HEK293 (cell line): Measurements from ENCODE around the gene NR2C2AP.
"Not testable (repeated sequence)": the region's sequence is repeated elsewhere in the genome, so short reads cannot be mapped to it uniquely, and the experiment has no call there.

ENCODE experiments used
- CTCF ChIA-PET: fragments of 350-600 bp; formaldehyde crosslinking; extraction: SDS; loops from one replicate; lab custom pipeline; 2021; ENCODE audit warnings: antibody characterized with exemption; lab: Yijun Ruan, JAX
- POLR2A ChIA-PET: fragments of 300-600 bp; formaldehyde crosslinking; extraction: SDS; loops from one replicate; lab custom pipeline; 2020; ENCODE audit warnings: antibody characterized with exemption, inconsistent platforms; lab: Yijun Ruan, JAX
- H3K27ac ChIP-seq: fragments of 200-500 bp; sonication (Bioruptor generic); 2 replicates; pipeline ENCODE4 v1.5.1; 2014; ENCODE audit warnings: low read depth, low read length, control low read depth, inconsistent platforms; ENCODE audit errors: extremely low read depth
- H3K36me3 ChIP-seq, 2 experiments: fragments of 200-500 bp in 1 of 2; sonication (Bioruptor generic) in 1 of 2; 1 replicate in 1 of 2; 2 replicates in 1 of 2; pipeline ENCODE4 v1.5.1; 2014 to 2017; ENCODE audit warnings: inconsistent platforms in 2 of 2, low read length in 2 of 2; ENCODE audit not compliant: control insufficient read depth in 2 of 2, insufficient read depth in 1 of 2
- H3K4me1 ChIP-seq: fragments of 200-500 bp; sonication (Bioruptor generic); 2 replicates; pipeline ENCODE4 v1.5.1; 2014; ENCODE audit warnings: mild to moderate bottlenecking, low read length, inconsistent platforms; ENCODE audit not compliant: control insufficient read depth, insufficient read depth
- H3K4me3 ChIP-seq: 2 replicates; pipeline ENCODE4 v1.5.1; 2011; ENCODE audit warnings: low read depth, mild to moderate bottlenecking, control low read depth, low read length, moderate library complexity
- H3K9me3 ChIP-seq: fragments of 200-500 bp; sonication (Bioruptor generic); 2 replicates; pipeline ENCODE4 v1.5.1; 2014; ENCODE audit warnings: low read depth, low read length, inconsistent platforms; ENCODE audit not compliant: control insufficient read depth, insufficient read depth
- IKZF3 ChIP-seq: fragments of 450-650 bp; IDR thresholded peaks from 2 replicates; pipeline ENCODE4 v1.5.0; 2018; ENCODE audit warnings: missing biosample characterization, mild to moderate bottlenecking, missing genetic modification characterization, moderate library complexity
- SETDB1 ChIP-seq: IDR thresholded peaks from one replicate; pipeline ENCODE4 v1.6.1; 2017; ENCODE audit warnings: mild to moderate bottlenecking, low read length, moderate library complexity, mixed read lengths; ENCODE audit not compliant: insufficient read length
- TCF7L2 ChIP-seq: IDR thresholded peaks from 2 replicates; pipeline ENCODE4 v1.6.1; 2011; ENCODE audit warnings: low read depth, mild to moderate bottlenecking, inconsistent platforms, low read length, moderate library complexity, borderline replicate concordance
- ZBTB17 ChIP-seq: fragments of 450-650 bp; formaldehyde crosslinking; IDR thresholded peaks from 2 replicates; pipeline ENCODE4 v1.5.1; 2016; ENCODE audit warnings: missing biosample characterization, missing genetic modification characterization
- ZBTB44 ChIP-seq: fragments of 450-650 bp; IDR thresholded peaks from 2 replicates; pipeline ENCODE4 v1.5.1; 2018; ENCODE audit warnings: missing biosample characterization, mild to moderate bottlenecking, missing genetic modification characterization
- ZEB2 ChIP-seq: fragments of 450-650 bp; formaldehyde crosslinking; IDR thresholded peaks from 2 replicates; pipeline ENCODE4 v1.5.1; 2016; ENCODE audit warnings: missing biosample characterization, missing genetic modification characterization
- ZNF112 ChIP-seq: fragments of 450-650 bp; formaldehyde crosslinking; IDR thresholded peaks from 2 replicates; pipeline ENCODE4 v1.5.0; 2017; ENCODE audit warnings: missing biosample characterization, missing genetic modification characterization
- ZNF121 ChIP-seq: fragments of 450-650 bp; formaldehyde crosslinking; IDR thresholded peaks from 2 replicates; pipeline ENCODE4 v1.5.1; 2016; ENCODE audit warnings: missing biosample characterization, missing genetic modification characterization
- ZNF175 ChIP-seq: fragments of 450-650 bp; formaldehyde crosslinking; IDR thresholded peaks from 2 replicates; pipeline ENCODE4 v1.5.1; 2016; ENCODE audit warnings: missing biosample characterization, missing genetic modification characterization
- ZNF23 ChIP-seq: fragments of 450-650 bp; formaldehyde crosslinking; IDR thresholded peaks from 2 replicates; pipeline ENCODE4 v1.5.1; 2016; ENCODE audit warnings: missing biosample characterization, missing genetic modification characterization, borderline replicate concordance
- ZNF248 ChIP-seq: fragments of 450-650 bp; formaldehyde crosslinking; IDR thresholded peaks from 2 replicates; pipeline ENCODE4 v1.5.1; 2017; ENCODE audit warnings: missing biosample characterization, missing genetic modification characterization
- ZNF350 ChIP-seq: fragments of 450-650 bp; formaldehyde crosslinking; IDR thresholded peaks from 2 replicates; pipeline ENCODE4 v1.5.0; 2017; ENCODE audit warnings: missing biosample characterization, mild to moderate bottlenecking, missing genetic modification characterization
- ZNF391 ChIP-seq: fragments of 450-650 bp; formaldehyde crosslinking; IDR thresholded peaks from 2 replicates; pipeline ENCODE4 v1.5.1; 2016; ENCODE audit warnings: low read depth, missing biosample characterization, missing genetic modification characterization, borderline replicate concordance
- ZNF561 ChIP-seq: fragments of 450-650 bp; IDR thresholded peaks from 2 replicates; pipeline ENCODE4 v1.5.1; 2018; ENCODE audit warnings: missing biosample characterization, missing genetic modification characterization, borderline replicate concordance
- ZNF600 ChIP-seq: fragments of 450-650 bp; formaldehyde crosslinking; IDR thresholded peaks from 2 replicates; pipeline ENCODE4 v1.5.1; 2016; ENCODE audit warnings: missing biosample characterization, missing genetic modification characterization
- ZNF624 ChIP-seq: fragments of 450-650 bp; formaldehyde crosslinking; IDR thresholded peaks from 2 replicates; pipeline ENCODE4 v1.5.1; 2017; ENCODE audit warnings: missing biosample characterization, missing genetic modification characterization
- ZNF791 ChIP-seq: fragments of 450-650 bp; formaldehyde crosslinking; IDR thresholded peaks from 2 replicates; pipeline ENCODE4 v1.5.1; 2016; ENCODE audit warnings: missing biosample characterization, missing genetic modification characterization
- ZSCAN16 ChIP-seq: fragments of 450-650 bp; formaldehyde crosslinking; IDR thresholded peaks from 2 replicates; pipeline ENCODE4 v1.5.1; 2016; ENCODE audit warnings: missing biosample characterization, missing genetic modification characterization
- TF ChIP-seq, protein P1 (sequence below): fragments of 450-650 bp; formaldehyde crosslinking; IDR thresholded peaks from 2 replicates; pipeline ENCODE4 v1.5.1; 2016; ENCODE audit warnings: missing biosample characterization, missing genetic modification characterization, borderline replicate concordance
- TF ChIP-seq, protein P2 (sequence below): fragments of 450-650 bp; formaldehyde crosslinking; IDR thresholded peaks from 2 replicates; pipeline ENCODE4 v1.5.1; 2016; ENCODE audit warnings: missing biosample characterization, missing genetic modification characterization
- TF ChIP-seq, protein P3 (sequence below): IDR thresholded peaks from 2 replicates; pipeline ENCODE4 v1.6.1; 2011; ENCODE audit warnings: mild to moderate bottlenecking, low read depth, low read length, borderline replicate concordance
- TF ChIP-seq, protein P4 (sequence below): fragments of 450-650 bp; formaldehyde crosslinking; IDR thresholded peaks from 2 replicates; pipeline ENCODE4 v1.5.1; 2016; ENCODE audit warnings: missing biosample characterization, missing genetic modification characterization

NR2C2AP gene

GRCh38 chr19:19221000-19221399, 17.8 kb upstream of the NR2C2AP start:
- H3K4me1 ChIP-seq, H3K9me3 ChIP-seq, POLR2A ChIA-PET, H3K27ac ChIP-seq, H3K36me3 ChIP-seq, H3K4me3 ChIP-seq: not testable (repeated sequence)
- CTCF ChIA-PET: interaction anchor here (0.7 to 1.0 kb wide), 2 partner anchors 28 to 74 kb away, joined by 3 read pairs; no protein-coding TSS in a partner anchor
- TF ChIP-seq ZNF121 (tag by site-specific recombination): peak; percentile 52; the same call in 1 of the 2 replicates

DNA sequence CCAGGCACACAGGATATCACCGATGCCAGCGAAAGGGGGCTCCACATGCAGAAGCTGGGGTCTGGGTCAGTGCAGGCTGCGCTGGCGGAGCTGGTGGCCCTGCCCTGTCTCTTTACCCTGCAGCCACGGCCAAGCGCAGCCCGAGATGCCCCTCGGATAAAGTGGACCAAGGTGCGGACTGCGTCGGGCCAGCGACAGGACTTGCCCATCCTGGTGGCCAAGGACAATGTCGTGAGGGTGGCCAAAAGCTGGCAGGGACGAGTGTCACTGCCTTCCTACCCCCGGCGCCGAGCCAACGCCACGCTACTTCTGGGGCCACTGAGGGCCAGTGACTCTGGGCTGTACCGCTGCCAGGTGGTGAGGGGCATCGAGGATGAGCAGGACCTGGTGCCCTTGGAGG, 15.7 kb upstream of the NR2C2AP start:
- TF ChIP-seq, protein P1, sequence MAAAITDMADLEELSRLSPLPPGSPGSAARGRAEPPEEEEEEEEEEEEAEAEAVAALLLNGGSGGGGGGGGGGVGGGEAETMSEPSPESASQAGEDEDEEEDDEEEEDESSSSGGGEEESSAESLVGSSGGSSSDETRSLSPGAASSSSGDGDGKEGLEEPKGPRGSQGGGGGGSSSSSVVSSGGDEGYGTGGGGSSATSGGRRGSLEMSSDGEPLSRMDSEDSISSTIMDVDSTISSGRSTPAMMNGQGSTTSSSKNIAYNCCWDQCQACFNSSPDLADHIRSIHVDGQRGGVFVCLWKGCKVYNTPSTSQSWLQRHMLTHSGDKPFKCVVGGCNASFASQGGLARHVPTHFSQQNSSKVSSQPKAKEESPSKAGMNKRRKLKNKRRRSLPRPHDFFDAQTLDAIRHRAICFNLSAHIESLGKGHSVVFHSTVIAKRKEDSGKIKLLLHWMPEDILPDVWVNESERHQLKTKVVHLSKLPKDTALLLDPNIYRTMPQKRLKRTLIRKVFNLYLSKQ (tag by site-specific recombination): no peak
- TF ChIP-seq ZNF561 (tag by site-specific recombination): no peak
- no peak for TF ChIP-seq ZEB2 (tag by site-specific recombination)
- no peak for TF ChIP-seq ZNF248 (tag by site-specific recombination)
- TF ChIP-seq ZNF600 (tag by site-specific recombination): no peak
- TF ChIP-seq ZNF112: no peak
- TF ChIP-seq TCF7L2: no peak
- TF ChIP-seq, all 188 proteins: peak for 0
- CTCF ChIA-PET: interaction anchor here (0.6 kb wide), 1 partner anchor 76 kb away, joined by 3 read pairs; no protein-coding TSS in a partner anchor
- Histone ChIP-seq H3K4me3 (no peak overlapping the region), H3K27ac (no peak overlapping the region), H3K9me3 (no peaks in the 10 kb centered on the region), H3K4me1 (no peaks in the 10 kb centered on the region), H3K36me3 (no peaks in the 10 kb centered on the region)
- POLR2A ChIA-PET: interaction anchor here (0.6 to 0.9 kb wide), 2 partner anchors 102 to 681 kb away, joined by 3 to 5 read pairs; no protein-coding TSS in a partner anchor

DNA sequence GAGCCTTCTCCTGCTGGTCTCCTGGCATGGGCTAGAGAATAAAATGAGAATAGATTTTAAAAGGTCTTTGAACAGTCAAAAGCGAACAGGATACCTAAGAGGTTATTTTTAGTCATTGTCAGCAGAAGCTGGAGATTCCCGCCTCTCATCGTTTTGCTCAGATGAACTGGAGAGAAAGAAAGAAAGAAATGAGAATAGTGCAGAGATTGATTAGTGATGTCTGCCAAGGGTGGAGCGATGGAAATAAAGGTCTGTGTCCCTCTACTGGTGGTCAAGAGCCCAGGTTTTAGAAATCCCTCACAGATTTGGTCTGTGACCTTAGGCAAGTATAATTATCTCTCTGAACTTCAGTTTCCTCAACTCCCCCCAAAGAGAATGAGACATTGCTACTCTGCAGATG, 13.9 kb upstream of the NR2C2AP start:
- Histone ChIP-seq H3K4me1 (no peaks in the 10 kb centered on the region), H3K27ac (no peak overlapping the region), H3K9me3 (no peaks in the 10 kb centered on the region), H3K36me3 (no peaks in the 10 kb centered on the region), H3K4me3 (no peak overlapping the region)
- ChIA-PET POLR2A (no interaction called here), CTCF (interaction anchor here (1.0 to 2.2 kb wide), 3 partner anchors 8 to 42 kb away, joined by 4 to 6 read pairs (median 6); no protein-coding TSS in a partner anchor)
- TF ChIP-seq IKZF3 (no peak), ZBTB44 (tag by site-specific recombination) (no peak), ZNF23 (tag by site-specific recombination) (peak; percentile 81; the same call in 1 of the 2 replicates), ZNF791 (tag by site-specific recombination) (no peak), ZNF350 (tag by site-specific recombination) (no peak), ZNF175 (tag by site-specific recombination) (no peak), ZNF391 (tag by site-specific recombination) (no peak), ZSCAN16 (no peak), ZBTB17 (tag by site-specific recombination) (peak; percentile 63), SETDB1 (peak; percentile 40), ZNF624 (tag by site-specific recombination) (no peak)
- TF ChIP-seq, protein P2, sequence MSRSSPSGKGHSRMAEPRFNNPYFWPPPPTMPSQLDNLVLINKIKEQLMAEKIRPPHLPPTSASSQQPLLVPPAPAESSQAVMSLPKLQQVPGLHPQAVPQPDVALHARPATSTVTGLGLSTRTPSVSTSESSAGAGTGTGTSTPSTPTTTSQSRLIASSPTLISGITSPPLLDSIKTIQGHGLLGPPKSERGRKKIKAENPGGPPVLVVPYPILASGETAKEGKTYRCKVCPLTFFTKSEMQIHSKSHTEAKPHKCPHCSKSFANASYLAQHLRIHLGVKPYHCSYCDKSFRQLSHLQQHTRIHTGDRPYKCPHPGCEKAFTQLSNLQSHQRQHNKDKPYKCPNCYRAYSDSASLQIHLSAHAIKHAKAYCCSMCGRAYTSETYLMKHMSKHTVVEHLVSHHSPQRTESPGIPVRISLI (tag by site-specific recombination): no peak
- TF ChIP-seq, protein P3, sequence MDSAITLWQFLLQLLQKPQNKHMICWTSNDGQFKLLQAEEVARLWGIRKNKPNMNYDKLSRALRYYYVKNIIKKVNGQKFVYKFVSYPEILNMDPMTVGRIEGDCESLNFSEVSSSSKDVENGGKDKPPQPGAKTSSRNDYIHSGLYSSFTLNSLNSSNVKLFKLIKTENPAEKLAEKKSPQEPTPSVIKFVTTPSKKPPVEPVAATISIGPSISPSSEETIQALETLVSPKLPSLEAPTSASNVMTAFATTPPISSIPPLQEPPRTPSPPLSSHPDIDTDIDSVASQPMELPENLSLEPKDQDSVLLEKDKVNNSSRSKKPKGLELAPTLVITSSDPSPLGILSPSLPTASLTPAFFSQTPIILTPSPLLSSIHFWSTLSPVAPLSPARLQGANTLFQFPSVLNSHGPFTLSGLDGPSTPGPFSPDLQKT: no peak
- TF ChIP-seq, protein P4, sequence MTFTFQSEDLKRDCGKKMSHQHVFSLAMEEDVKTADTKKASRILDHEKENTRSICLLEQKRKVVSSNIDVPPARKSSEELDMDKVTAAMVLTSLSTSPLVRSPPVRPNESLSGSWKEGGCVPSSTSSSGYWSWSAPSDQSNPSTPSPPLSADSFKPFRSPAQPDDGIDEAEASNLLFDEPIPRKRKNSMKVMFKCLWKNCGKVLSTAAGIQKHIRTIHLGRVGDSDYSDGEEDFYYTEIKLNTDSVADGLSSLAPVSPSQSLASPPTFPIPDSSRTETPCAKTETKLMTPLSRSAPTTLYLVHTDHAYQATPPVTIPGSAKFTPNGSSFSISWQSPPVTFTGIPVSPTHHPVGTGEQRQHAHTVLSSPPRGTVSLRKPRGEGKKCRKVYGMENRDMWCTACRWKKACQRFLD (tag by site-specific recombination): no peak
